HL-60/S4 treated with phorbol 12-myristate 13-acetate at 8.2 ng/mL for 4 days and 3 days (cell line): Measurements from ENCODE around the gene SELENOO.

Source experiments
- in situ Hi-C: fragments of 300-500 bp; cut with MboI; formaldehyde crosslinking; loops from 2 replicates; pipeline ENCODE4 v1.15.0; 2022; ENCODE audit warnings: low sequenced_read_pairs

Gene SELENOO

DNA sequence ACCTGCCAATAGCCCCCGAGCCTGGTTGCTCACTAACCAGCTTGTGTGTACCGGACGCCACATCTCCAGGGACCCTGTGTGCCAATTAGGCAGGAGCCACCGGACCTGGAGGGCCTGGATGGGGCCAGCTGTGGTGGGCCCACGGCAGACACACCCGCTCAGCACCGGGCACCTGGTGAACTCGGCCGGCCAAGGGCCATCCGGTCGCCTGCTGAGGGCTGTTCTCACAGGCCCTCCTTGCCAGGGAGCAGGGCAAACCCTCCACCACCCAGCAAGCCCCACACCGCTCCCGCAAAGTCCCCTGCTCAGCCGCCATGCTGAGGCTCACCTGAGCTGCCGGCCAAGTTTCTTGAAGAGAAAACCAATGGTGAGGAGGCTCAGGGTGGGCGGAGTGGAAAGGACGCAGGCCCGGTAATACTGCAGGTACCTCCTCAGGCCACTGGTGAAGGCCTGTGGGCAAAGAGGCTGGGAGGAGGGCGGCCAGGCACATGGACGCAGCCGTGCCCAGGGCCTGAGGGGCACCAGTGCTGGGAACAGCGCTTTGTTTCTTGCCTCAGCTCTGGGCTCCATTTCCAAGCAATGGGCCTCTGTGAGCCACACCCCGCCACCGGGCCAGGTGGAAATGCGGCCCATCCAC is 26.9 kb downstream of the SELENOO start:
- in situ Hi-C loops, result no loop called here

GRCh38 chr22:50228366-50228765 is 27.6 kb downstream of the SELENOO start:
- in situ Hi-C loops, result no loop called here

DNA sequence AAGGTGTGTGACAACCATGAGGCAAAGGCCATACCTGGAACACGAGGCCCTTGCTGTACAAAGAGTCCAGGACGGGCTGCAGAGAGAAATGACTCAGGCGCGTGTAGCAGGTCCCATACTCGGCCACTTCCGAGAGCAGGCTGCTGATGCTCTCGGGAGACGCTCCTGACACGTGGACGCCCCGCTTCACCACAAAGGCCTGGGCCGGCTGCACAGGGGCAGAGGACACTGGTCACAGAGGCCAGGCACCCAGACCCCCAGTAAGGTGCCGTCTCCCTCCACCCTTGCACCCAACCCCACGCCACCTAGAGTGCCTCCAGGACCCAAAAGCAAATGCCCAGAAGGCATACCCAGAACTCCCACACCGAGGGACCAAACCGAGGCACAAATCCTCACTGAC is 28.6 kb downstream of the SELENOO start:
- in situ Hi-C loops, result no loop called here

DNA sequence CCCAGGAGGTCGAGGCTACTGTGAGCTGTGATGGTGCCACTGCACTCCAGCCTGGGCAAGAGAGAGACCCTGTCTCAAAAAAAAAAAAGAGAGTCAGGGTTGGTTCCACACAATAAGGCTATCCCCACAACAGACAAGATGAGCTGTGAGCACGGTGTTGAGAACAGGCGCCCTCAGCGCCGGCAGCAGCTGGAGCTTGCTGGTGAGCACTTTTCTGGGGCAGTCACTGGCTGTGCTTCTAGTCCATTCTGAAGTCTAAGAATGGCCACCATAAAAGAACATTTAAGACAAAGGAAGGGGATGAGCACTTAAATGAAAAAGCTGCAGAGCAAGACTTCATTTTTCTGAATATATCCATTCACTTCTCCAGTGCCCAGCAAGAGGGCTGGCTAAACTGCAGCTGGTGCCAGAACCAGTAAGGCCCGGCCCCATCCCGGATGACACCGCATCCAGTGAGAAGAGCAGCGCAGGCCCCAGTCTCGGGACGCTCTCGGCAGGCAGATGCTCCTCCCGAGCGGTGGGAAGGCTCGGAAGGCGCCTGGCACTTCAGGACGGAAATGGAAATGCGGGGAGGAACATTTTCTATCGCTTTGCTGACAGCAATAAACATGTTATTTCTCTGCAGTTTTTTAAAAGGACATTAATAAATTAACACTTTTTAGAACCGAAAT is 31.8 kb downstream of the SELENOO start:
- in situ Hi-C loops, result no loop called here

DNA sequence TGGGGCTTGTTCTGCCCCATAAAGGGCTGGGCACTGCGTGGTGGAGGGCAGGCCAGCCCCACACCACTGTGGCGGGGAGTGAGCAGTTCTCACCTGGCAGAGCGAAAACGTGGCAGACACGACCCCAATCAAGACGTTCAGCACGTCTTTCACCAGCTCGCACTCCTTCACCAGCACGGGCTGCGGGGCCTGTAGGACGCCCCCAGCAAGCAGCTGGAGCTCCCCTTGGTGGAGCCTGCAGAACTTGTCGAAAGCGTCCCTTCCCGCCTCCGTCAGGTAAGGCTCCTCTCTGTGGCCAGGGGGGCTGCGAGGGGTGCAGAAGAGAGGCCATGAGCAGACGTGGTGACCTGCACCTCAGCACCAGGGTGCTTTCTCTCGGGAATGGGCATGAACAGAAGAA is 32.4 kb downstream of the SELENOO start:
- in situ Hi-C loops, result no loop called here

DNA sequence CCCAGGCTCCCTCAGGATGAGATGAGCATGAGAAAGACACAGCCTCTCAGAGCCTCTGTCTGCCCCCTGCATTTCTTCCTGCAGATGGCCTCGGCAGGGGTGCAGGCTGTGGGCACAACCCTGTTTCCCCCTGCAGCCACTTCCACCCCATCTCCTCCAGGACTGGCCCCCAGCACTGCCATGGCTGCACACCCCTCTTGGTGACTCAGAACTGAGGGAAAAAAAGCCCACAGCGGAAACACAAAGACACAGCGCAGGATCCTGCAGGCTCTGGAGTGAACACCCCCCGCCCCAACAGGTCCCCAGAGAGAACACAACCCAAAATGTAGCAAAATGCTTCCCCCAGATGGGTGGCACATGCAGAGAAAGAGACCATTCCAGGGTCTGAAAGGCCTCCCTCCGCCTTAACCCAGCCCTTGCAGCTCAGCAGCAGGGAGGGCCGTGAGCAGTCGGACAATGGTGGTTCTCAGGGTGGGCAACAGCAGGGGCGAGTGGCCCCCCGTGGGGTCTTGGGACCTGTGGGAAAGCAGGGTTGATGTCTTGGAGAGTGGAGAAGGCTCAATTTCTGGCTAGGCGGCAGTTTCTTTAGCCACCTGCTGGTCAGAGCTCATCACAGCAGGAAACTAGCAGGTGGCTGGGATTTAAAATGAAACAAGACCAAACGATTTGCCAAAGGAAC is 36.1 kb downstream of the SELENOO start:
- in situ Hi-C loops, result no loop called here

- in situ Hi-C loops, result no loop called here
Measured at GRCh38 chr22:50238755-50239154, 37.9 kb downstream of the SELENOO start.

GRCh38 chr22:50242406-50242949 is 41.7 kb downstream of the SELENOO start:
- in situ Hi-C loops, result no loop called here

- in situ Hi-C loops, result no loop called here
Measured at GRCh38 chr22:50243685-50244419, 43.0 kb downstream of the SELENOO start.

DNA sequence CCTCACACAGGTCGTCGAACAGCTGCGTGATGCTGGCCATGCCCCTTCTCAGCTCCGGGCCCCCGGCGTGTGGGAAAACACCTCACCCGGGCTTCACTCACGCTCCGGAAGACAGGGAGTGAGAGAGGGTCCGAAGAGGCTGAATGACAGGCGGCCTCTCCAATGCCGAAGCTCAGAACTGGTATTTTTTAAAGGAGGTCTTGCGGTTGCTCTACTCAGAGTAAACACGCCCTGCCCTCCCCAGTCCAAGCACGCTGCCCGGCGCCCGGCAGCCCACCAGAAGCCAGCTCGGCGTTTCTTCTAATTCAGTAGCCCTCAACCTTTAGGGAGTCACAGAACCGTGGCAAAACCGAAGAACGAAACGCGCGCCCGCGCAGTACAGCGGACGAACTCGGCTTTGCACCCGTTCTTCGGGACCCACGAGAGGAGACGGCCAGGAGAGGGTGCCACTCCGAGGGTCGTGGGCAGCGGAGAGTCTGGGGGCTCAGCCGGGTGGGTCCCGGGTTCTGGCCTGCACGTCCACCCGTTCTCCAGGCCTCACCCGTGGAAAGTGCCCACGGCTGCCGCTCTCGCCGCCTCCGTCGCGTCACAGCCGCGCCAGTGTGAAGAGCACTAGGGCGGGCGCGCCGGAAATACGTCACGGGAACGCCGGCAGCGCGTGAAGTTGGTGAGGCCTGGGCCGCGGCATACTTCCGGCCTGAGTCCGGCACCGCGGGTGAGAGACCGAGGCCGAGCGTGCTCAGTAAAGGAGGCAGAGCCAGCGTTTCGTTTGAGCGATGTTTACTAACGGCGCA is 43.8 kb downstream of the SELENOO start, which contains the start of gene TUBGCP6:
TSS of gene TUBGCP6 (minus strand) at position 604 of the 794 bp plus-strand sequence. CDS start at position 40, 564 bp downstream.
- in situ Hi-C loops, result no loop called here

DNA sequence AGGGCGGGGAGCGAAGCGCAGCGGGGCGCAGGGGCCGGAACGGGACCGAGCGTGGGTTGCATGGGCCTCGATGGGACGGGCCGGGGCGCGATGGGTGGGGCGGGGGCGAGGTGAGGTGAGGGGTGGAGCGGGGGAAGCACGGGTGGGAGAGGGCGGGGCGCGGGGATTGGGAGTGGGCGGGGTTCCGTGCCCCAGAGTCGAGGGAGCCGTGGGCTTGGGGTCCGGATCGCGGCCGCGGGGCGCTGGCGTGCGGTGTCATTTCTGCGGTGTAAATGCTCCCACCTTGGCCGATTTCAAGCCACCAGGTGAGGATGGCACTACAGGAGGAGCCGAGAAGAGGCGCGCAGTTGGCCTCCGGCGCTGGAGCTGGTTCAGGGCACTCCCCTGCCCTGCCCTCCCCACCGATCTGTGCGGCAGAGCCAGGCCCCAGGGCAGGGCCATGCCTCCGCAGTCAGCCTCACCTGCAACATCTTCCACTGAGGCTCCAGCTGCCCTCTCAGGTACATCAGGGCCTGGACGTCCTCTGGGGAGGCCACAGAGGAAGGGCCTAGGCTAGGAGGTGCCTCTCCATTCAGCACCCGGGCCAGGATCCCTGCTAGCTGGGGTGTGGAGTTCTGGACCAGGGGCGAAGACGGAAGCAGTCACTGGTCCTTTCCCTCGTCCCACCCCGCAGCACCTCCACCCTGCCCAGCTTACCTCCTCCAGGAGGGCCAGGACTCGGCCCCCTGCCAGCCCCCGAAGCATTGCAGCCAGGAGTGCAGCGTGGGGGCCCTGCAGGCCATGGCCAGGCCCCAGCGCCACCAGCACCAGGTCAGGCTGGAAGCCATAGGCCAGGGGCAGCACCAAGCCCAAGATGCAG is 44.6 kb downstream of the SELENOO start:
- in situ Hi-C loops, result no loop called here

DNA sequence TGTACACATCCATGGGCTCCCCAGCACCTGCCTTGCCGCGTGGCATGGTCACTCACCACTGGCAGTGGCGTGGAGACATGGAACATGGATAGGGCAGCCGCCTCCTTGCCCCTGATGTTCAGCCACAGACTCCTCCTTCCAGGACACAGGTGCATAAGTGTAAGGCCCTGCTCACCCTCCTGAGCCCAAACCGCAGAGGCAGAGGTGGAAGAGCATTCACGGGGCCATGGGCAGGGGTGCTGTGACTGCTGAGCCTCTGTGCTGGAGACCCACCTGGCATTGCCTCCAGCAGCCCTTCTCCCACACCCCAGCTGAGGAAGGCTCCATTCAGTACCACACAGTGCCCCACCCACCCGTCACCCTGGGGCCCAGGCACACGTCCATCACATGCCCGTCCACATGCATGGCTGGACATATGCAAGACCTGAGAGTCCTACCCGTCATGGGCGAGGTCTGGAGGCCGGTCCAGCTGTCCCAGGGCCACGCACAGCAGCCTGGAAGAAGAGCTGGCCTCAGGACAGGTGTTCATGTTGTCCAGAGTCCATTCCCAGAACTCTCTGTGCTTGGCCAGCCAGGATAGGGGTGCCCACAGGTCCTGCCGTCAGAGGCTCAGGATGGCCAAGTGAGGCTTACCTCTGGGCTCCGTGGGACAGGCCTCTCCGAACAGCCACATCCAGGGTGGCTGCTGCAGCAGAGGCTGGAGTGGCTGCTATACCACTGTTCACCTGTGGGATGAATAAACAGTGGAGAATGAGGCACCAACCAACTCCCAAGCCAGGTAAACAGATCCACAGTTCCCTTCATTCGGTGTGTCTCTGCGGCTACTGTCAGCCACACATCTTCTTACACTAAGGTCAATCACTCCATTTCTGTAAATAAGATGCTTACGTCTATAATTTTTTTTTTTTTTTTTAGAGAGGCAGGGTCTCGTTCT is 45.7 kb downstream of the SELENOO start:
- in situ Hi-C loops, result no loop called here

DNA sequence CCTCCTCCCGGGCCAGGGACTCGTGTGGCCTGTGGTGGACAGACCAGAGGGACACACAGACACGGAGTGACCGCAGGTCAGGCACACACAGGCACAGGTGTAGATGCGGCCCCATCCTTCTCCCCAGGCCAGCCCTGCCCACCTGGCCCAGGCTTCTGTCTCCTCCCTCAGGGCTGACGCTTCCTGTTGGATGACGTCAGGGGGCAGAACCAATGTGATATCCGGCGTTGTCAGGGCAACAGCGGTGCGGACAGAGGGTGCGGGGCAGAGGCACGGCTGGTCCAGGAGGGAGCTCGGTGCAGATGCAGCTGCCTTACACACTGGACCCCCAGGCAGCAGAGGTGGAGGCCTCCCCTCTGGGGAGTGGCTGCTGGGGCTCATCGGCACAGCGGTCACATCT is 46.9 kb downstream of the SELENOO start:
- in situ Hi-C loops, result no loop called here

DNA sequence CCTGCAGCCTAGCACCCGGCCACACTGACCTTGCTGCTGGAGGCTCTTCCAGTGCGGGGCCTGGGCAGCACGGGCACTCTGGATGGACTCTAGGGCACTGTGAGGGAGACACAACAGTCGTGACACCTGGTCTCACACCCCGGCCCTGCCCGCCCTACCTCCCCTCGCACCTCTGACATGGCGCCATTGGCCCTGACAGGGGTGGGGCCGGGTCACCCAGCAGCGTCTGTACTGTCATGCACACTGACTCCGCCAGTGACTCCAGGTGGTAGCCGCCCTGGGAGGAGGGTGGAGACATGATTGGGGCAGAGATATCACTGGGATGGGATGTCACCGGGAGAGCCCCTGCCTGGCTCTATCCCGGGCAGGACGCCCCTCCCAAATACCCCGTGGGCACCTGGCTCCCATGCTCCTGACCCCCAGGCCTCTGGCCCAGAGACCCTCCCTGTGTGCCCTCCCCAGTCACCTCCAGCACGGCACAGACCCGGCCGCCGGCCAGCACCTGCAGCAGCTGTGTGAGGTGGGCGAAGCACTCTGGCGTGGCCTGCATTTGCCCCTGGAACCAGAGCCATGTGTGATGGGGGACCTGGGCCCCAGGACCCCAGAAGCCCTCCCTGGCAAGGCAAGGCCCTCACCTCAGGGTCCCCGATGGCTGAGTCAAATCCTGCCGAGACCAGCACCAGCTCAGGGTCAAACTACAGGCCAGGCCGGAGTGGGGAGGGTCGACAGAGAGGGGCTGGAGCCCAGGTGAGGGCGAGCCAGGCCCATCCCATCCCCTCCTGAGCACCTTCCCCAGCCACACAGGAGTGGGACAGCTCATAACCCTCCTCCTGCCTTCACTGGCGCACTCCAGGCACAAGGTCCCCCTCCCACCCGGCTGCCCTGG is 47.6 kb downstream of the SELENOO start:
- in situ Hi-C loops, result no loop called here

DNA sequence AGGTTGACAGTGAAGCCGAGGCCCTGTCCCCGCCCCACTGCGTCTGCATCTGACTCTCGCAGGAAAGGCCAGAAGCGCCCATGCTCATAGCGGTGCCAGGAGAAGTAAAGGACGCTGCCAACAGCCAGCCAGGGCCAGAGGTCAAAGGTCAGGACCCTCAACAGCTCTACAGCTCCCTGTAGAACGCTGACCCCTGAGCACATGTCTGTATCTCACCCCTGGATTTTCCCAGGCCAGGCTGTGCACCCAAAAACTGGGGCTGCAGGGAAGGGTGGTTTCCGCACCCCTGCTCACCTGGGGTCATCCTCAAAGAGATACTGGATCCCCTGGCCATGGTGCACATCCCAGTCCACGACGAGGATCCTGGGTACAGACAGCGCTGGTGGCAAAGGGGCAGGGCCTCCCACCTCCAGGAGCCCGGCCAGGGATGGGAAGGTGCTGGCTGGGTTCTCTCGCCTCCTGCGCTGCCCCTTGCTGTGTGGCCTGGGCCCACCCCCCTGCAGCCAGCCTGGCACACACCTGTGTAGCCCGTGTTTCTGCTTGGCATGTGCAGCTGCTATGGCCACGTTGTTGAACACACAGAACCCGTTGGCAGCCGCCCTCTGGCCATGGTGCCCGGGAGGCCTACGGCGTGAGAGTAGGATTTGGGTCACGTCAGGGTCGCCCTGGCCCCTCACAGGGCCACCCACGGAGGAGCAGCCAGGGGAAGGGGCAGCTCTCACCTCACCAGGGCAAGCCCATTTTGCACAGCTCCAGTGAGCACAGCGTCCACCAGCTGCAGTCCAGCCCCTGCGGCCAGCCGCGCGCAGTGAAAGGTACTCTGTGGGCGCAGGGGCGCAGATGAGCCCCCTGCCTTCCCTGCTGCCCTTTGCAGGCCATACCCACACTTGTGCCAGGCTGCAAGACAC is 48.8 kb downstream of the SELENOO start:
- in situ Hi-C loops, result no loop called here

DNA sequence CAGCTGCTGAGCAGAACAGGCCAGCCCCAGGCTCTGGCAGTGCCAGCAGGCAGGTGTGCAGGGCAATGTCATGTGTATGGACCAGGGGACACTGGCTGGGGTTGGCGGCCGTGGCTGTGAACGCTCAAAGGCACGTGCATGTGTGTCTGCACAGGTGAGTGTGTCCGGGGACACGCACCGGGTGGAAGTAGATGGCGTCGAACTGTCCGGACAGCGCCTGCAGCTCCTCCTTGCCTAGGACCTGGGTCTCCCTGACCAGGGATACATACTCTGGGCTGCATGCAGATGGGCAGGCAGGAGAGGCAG is 49.4 kb downstream of the SELENOO start:
- in situ Hi-C loops, result no loop called here
